ENCODE results near the gene ANKRD39. TPM values are rescaled to one million over a fixed set of nuclear protein-coding genes. Genes with fewer than 3 reads are reported as not detected.
A peak's percentile ranks its signal among the peaks of the same experiment; 100 is the strongest.

ANKRD39 gene
- total and polyA plus RNA-seq, 10 of the 15 experiments (the other 5 are each of a cell fraction or from before 2014, with no cell fraction given) = 7.4 to 36.2 (median 23.7) TPM

- TF ChIP-seq MEF2B (IDR thresholded peaks at IDR 0.05; ENCODE audit: partially characterized antibody, poor library complexity, severe bottlenecking) = peak; percentile 52
- no peak for TF ChIP-seq HDAC2 (IDR thresholded peaks at IDR 0.05)
Observed at GRCh38 chr2:96859099-96859649, 1.4 kb upstream of the ANKRD39 start (continued).

- intact Hi-C loops (cut with micrococcal nuclease; ENCODE audit: unreplicated experiment) (loop anchor here (2.0 kb wide), 1 partner anchor 256 kb away; the partner anchor contains the start of gene ANKRD36), in situ Hi-C loops (cut with MboI) (loop anchor here (5.0 to 10.0 kb wide), 2 partner anchors 95 to 258 kb away; partner anchors contain the start of gene ANKRD36)
- SMC1A ChIA-PET (ENCODE audit: uncharacterized antibody, unreplicated experiment) = interaction anchor here (0.6 to 4.2 kb wide), 24 partner anchors 11 to 292 kb away, joined by 3 to 99 read pairs (median 5); partner anchors contain the start of genes ANKRD23, ANKRD36, CNNM3 and CNNM4
- H3K27me3 ChIP-seq (replicated peaks in 1 of 2; ENCODE audit: control insufficient read depth in 2 of 2, insufficient read depth in 2 of 2, low read length in 1 of 2) = no peaks in the 10 kb centered on the region
- CTCF ChIA-PET = interaction anchor here (0.6 to 10.4 kb wide), 38 partner anchors 7 to 256 kb away, joined by 3 to 238 read pairs (median 4); partner anchors contain the start of genes ANKRD36, CNNM3 and SEMA4C
- RAD21 ChIA-PET (ENCODE audit: unreplicated experiment) = interaction anchor here (0.6 to 3.6 kb wide), 41 partner anchors 11 to 537 kb away, joined by 3 to 148 read pairs (median 5); partner anchors contain the start of genes ANKRD36, CNNM3, CNNM4 and SEMA4C
- no peaks in the 10 kb centered on the region for H4K20me1 ChIP-seq (ENCODE audit: control insufficient read depth, insufficient read depth)
- WGBS (ENCODE audit: insufficient coverage, insufficient replicate concordance, low lambda C conversion rate, missing lambda C conversion rate) = 18% methylated on average over 27 of the region's 27 CpGs
- BruUV-seq (replicated peaks) = TSS peak; percentile 31
- peak overlapping the region; percentile 86 for H3K27ac ChIP-seq (ENCODE audit: control insufficient read depth, insufficient read depth)
- no peaks in the 10 kb centered on the region for H3K9me3 ChIP-seq (replicated peaks; ENCODE audit: control insufficient read depth, insufficient read depth, low read length)
- H3K79me2 ChIP-seq (ENCODE audit: control insufficient read depth, insufficient read depth, low read length) = peaks cover 18% of the 10 kb centered on the region
- peak; percentile 5 for ATAC-seq
- H3K4me1 ChIP-seq (ENCODE audit: control insufficient read depth, insufficient read depth, low read length) = peaks cover 3% of the 10 kb centered on the region; the same call in 1 of the 2 replicates
- H3K36me3 ChIP-seq (ENCODE audit: control insufficient read depth in 2 of 2, insufficient read depth in 2 of 2, low read length in 1 of 2) = peaks cover 1 to 11% of the 10 kb centered on the region in 2 experiments; a peak in 3 of 4 replicates
- peak overlapping the region; percentile 88 for H3K9ac ChIP-seq (ENCODE audit: control insufficient read depth, insufficient read depth, low read length)
- POLR2A ChIA-PET = interaction anchor here (0.5 to 3.1 kb wide), 13 partner anchors 9 to 255 kb away, joined by 3 to 30 read pairs (median 4); partner anchors contain the start of gene CNNM3
- peak overlapping the region; percentile 99 for H3K4me3 ChIP-seq
- FAIRE-seq = peak; percentile 35
- no peak for DNase-seq (ENCODE audit: low read depth, low spot score)
- peak overlapping the region; percentile 100 for H3K4me2 ChIP-seq (ENCODE audit: control insufficient read depth, insufficient read depth)
- H2AFZ ChIP-seq (ENCODE audit: control insufficient read depth, low read depth, low read length) = peak overlapping the region; percentile 92
- TF ChIP-seq SREBF2 (IDR thresholded peaks at IDR 0.05; ENCODE audit: low read length) (no peak), CBFB (IDR thresholded peaks at IDR 0.05; ENCODE audit: low read depth) (0 out of 2 replicates have a peak, but pooled peaks have one; percentile 21), E2F8 (IDR thresholded peaks at IDR 0.05; ENCODE audit: low read depth, partially characterized antibody) (no peak), MEF2B (IDR thresholded peaks at IDR 0.05; ENCODE audit: partially characterized antibody, poor library complexity, severe bottlenecking) (peak; percentile 68)
Observed at GRCh38 chr2:96856776-96857666, 795 bp downstream of the ANKRD39 start.

Data from GM12878 (cell line).